ENCODE data around the gene TBC1D17.

DNA sequence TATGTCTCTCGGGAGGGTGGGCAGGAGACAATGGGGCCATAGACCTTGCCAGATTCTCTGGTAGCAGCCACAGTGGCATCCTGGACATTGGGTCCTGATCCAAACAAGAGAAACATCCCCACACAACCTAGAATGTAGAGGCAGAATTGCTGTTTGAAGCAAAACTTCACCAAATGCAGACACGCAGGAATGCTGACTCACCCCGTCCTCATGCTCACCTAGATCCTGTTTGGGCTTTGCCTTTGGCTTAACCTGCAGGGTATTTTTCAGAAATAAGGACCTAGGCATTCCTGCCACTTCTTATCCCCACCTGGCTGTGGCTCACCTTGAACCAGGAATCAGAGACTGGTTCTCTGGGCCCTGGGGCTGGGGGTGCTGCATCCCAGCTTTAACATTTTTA is 7.3 kb downstream of the TBC1D17 start:
- TF ChIP-seq POLR2A (IDR thresholded peaks at IDR 0.05; ENCODE audit: low read length) (no peak), MAZ (IDR thresholded peaks at IDR 0.05; ENCODE audit: borderline replicate concordance, low read depth, low read length) (no peak), SREBF2 (IDR thresholded peaks at IDR 0.05) (no peak), CBX2 (IDR thresholded peaks at IDR 0.05; ENCODE audit: borderline replicate concordance, low read depth) (no peak), RNF2 (IDR thresholded peaks at IDR 0.05; ENCODE audit: borderline replicate concordance, low read depth) (no peak)

All from A549 (cell line).